Brain pericyte (primary cell): ENCODE results near the gene MIA2.
"Not testable (repeated sequence)": the region's sequence is repeated elsewhere in the genome, so short reads cannot be mapped to it uniquely, and the experiment has no call there.

Source experiments
- DNase-seq: peaks from one replicate; pipeline ENCODE4 v3.0.0-alpha.2; 2012; ENCODE audit warnings: low read depth, low spot score

The MIA2 gene

DNA sequence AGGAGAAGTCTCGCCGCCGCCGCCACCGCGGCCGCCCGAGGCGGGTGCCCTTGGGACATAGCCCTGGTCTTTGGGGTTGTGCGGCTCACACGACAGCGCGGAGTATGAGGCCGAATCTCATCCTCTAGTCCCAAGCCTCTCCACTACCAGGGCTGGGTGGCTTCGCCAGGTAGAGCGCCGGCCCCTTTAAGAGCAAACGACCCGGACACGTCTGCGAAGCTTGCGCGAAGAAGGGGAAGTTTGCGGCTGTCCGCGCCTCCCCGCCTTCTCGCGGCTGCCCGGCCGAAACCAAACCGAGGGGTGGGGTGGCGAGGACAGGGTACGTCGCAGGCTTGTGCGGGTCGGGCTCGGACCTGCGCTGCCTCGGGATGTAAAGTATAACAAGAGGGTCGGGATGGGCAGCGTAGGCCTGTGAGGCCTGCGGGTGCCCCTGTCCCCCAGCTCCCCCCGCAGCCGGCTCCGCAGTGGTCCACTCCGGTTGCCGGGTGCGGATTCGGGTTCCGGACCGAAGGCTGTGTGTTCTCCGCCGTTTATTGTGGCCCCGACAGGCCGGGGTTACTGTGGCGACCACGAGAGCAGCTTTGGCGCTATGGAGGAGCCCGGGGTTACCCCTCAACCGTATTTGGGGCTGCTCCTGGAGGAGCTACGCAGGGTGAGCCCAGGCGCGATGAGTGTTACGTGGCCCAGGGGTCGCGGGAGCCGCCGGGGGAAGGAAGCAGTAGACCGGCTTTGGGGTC is 33.3 kb downstream of the MIA2 start:
- DNase-seq: peak; percentile 63

DNA sequence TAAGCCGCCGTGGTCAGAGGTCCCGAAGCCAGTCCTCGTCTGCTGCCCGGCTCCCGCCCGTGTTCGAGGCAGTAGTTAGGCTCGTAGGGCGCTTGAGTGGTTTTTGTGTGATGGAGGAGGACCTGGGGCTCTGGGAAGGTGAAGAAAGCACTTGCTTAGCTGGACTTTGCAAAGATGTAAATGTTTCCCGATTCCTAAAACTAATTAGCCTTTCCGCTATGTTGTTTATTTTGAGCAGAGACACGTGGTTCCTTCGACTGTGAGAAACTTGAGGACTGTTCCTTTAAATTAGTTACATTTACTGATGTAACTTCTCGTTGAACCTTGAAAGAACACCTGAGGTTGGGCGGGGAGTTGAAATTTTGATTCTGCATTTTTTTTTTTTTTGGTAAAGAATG is 33.9 kb downstream of the MIA2 start:
- DNase-seq: no peak

DNA sequence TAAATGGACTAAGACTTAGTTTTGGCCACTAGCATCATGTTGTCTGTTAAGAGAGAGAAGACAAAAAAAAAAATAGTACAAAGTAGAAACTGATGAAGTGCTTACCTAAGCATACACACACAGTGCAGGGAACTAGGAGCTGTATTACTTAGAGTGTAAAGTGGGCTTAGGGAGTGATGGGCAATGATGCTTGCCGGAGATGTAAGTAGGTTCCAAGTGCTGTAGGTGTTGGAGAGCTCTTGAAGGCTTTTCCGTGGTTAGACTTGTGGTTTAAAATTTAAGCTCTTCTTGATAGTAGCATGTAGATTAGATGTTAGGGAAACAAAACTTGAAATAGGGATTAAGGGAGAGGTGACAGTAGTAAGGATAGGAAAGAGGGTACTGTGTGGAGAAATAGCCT is 34.7 kb downstream of the MIA2 start:
- no peak for DNase-seq

DNA sequence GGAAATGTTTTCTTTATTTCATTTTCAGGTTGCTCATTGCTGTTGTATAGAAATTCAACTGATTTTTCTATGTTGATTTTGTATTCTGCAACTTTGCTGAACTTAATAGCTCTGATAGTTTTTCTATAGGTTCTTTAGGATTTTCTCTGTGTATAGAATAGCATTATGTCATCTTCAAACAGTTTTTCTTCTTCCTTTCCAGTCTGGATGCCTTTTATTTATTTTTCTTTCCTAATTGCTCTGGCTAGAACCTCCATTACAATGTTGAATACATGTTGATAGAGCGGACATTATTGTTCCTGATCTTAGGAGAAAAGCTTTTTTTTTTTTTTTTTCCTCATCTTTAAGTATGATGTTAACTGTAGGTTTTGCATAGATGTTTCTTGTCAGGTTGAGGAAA is 39.2 kb downstream of the MIA2 start:
- DNase-seq: no peak

DNA sequence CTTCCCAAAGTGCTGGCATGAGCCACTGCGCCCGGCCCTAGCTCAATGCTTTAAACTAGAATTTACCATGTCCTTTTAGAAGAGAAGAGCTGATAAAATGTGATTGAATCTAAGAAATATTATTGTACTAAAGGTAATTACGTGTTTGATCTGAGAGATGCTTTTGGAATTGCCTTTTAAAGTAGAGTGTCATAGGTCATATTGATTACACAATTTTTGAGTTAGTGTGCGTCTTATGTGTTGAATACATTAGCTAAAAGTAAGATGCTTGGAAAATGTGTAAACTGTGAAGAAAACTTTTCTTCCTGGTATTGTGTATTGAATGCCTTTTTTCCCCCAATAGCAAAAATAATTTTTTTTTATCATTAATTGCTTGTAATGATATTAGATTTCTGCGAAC is 41.7 kb downstream of the MIA2 start:
- DNase-seq: no peak

DNA sequence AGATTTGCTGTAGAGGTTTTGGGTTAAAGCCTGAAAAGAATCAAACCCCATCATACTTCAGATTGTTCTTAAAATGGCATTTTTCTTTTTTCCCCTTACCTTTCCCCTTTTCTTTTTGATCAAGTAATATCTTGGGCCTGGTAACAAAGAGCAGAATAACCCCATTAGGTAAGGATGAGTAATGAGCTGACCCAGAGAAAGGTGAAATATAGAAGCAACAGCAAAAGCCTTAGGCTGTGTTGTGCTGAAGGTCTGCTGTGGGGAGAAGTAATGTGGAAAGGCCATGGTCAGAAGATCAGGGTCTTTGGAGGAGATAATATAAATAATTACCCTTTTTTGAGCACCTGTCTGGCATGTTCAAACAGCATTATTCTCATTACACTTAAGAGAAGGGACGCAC is 42.3 kb downstream of the MIA2 start:
- DNase-seq: no peak

DNA sequence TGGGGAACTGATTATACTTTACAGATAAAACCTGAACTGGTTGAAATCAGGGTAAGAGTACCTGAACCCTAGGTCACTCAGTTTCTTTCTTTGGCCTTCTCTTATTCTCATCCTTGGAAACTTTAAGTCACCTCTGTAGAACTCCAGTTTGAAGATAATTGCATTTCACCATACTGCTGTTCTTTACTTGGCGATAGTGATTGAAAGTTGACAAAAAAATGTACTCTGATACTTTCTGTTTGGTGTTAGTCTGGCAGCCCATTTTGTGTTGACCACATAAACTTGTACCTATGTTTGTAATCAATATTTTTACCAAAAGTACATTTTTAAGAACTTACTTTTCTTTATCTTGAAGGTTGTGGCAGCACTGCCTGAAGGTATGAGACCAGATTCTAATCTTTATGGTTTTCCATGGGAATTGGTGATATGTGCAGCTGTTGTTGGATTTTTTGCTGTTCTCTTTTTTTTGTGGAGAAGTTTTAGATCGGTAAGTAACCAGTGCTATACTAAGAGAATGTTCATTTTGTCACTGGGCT is 42.9 kb downstream of the MIA2 start:
- DNase-seq: no peak

DNA sequence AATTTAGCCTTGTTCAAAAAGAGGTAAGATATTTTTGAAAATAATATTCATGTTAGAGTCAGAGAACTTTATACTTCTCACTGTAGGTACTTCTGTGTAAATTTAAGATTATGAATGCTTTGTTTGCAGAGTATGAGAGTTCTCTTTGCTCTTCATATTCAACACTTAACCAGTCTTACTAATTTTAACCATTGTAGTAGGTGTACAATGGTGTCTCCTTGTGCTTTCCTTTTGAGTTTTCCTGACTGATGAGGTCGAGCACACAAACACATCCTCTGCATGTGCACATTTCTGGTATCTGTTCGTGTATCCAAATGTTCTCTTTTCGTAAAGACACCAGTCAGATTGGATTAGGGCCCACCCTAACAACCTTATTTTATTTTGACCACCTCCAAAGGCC is 45.8 kb downstream of the MIA2 start:
- no peak for DNase-seq

DNA sequence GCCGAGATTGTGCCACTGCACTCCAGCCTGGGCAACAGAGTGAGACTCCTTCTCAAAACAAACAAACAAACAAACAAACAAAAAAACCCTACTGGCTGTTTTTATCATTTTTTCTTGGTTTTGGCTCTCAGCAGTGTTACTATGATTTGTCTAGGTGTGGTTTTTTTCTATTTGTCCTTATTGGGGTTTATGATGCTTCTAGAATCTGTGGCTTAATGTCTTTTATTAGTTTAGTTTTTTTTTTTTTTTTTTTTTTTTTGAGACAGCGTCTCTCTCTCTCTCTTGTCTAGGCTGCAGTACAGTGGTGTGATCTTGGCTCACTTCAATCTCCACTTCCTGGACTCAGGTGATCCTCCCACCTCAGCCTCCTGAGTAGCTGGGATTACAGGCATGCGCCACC is 47.0 kb downstream of the MIA2 start:
- not testable (repeated sequence) for DNase-seq

DNA sequence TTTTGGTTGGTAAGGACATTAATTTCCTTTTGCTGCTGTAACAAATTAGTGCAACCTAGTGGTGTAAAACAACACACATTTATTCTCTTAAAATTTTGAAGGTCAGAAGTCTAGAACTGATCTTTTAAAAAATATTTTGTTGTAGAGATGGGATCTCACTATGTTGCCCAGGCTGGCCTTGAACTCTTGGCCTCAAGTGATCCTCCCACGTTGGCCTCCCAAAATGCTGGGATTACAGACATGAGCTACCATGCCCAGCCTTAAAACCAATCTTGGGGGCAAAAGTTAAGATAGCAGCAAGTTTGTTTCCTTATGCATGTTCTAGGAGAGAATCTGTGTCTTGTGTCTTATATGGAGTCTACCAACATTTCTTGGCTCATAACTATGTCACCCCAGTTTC is 55.8 kb downstream of the MIA2 start:
- no peak for DNase-seq

DNA sequence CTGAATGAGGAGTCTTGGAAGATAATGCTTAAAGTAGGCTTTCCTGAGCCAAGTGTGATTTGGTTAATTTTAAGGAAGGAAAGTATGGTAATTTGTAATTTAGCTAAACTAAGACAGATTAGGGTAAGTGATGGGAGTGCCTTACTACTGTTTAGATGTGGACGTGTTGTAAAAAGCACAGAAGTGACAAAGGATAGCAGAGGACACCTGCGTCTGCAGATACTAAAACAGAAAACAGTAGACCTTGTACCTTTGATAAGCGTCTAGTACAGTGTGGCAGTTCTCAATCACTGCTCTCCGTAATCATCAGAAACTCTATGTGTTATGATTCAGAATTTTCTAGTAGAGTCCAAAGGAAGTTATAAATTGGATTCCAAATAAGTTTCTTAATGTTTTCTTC is 58.0 kb downstream of the MIA2 start:
- no peak for DNase-seq

DNA sequence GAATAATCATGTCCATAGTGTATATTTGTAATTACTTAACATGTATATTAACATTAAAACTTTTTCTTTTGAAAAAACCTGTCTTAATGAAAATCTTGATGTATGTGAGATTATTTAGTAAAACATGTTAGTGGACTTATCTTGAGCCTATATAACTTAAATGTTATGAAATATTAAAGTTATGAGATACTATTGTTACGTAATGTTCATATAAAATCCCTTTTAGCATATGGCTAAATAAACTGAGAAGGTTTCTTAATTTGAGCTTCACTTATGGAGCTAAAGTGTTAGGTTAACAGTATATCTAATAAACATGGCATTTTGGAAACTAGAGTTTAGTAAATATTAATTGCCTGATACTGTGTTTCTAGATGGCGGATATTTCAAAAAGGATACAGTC is 59.9 kb downstream of the MIA2 start:
- DNase-seq: no peak

DNA sequence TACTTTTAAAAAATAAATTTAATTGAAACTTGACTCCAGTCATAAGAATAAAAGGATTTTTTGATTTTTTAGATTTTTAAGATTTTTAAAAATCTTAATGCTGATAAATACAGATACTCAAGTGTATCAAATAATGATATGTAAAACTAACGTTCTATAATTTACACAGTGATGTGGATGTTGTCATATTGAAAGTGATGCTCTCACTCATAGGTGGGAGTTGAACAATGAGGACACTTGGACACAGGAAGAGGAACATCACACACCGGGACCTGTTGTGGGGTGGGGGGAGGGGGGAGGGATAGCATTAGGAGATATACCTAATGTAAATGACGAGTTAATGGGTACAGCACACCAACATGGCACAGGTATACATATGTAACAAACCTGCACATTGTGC is 66.7 kb downstream of the MIA2 start:
- not testable (repeated sequence) for DNase-seq

DNA sequence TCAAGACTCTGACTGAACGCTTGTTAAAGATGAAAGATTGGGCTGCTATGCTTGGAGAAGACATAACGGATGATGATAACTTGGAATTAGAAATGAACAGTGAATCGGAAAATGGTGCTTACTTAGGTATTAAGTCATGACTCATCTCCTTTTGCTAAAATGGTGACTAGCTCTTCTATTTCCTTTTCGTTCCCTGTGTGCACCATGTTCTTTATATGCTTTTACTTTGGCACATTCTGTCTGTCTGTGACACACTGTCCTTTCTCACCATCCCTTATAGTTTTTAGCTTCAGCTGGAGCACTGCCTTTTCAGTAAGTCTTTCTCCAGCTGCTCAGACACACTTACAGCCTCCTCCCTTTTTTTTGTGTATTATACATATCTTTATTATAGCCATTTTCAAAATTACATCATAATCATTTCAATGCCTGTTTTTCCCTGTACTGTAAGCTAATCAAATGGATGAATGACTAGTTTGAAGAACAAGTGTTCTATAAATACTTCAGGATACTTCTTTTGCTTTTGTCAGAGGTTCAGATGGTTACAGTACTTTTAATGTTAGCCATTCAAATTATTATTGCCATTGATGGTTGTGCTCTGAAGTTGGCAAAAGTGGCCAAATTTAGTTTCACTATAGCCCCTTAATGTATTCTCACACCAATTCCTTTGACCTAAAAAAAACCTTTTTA is 68.6 kb downstream of the MIA2 start:
- DNase-seq: no peak

DNA sequence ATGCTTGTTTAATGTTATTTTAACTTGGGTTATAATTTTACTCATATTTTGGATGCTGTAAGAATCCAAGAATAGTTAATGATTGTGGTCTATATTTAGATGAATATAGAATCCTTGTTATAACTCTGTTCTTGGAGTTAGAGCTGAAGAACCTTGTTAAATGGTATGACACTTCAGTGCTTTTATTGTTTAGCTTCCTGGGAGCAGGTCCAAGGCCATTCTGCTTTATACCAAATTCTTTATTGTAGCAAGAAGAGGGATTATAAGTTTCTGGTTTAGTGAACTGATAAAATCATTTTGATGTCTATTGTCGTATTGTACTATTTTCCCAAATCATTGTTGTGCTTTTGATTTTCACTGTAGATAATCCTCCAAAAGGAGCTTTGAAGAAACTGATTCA is 69.4 kb downstream of the MIA2 start:
- no peak for DNase-seq

DNA sequence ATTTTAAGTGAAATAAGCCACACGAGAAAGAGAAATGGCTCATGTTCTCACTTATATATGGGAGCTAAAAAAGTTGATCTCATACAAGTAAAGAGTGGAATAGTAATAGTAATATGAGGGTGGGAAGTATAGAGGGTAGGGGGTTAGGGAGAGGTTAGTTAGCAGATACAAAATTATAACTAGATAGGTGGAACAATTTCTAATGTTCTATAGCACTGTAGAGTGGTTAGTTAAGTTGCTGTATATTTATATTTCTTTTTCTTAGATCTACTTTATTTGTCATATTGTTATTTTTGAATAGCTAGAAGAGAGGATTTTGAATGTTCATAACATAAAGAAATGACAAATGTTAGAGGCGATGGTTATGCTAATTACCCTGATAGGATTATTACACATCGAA is 74.1 kb downstream of the MIA2 start:
- no peak for DNase-seq

DNA sequence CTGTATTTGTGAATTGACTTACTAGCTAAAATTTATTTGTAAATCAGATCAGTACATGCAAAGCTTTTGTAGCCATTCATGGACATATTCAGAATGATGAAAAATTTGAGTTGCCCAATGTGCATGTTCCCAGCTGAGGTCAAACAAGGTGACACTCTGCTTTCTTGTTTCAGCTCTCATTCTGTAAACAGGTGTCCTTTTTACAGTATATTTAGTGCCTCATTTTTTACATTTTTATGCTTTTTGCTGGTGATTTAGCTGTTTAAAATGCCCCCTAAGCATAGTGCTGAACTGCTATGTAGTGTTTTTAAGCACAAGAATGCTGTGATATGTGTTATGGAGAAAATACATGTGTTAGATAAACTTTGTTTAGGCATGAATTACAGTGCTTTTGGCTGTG is 76.3 kb downstream of the MIA2 start:
- no peak for DNase-seq

DNA sequence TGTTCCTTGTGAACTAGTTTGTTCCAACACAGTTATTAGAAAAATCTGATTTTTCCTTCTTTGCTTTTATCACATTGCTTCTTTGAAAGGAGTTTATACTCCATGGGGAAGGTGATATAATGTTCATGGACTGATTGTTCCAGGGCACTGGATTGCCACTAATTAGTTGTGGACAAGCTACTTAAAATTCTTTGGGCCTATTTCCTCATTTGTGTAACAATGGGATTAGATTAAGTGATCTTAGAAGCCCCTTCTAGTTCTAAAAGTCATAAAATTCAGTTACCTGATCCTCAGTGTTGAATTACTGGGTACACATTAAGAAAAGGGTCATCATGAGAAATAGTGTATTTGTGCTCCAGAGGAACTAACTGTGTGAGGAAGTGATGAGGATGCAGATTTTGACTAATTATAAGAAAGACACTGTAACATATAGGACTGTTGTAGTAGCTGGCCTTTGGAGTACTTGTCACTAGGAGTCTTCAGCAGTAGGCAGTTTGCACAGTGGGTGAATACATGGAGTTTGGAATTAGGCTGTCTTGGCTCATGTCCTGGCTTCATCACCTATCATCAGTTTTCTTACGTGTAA is 82.2 kb downstream of the MIA2 start:
- DNase-seq: no peak

DNA sequence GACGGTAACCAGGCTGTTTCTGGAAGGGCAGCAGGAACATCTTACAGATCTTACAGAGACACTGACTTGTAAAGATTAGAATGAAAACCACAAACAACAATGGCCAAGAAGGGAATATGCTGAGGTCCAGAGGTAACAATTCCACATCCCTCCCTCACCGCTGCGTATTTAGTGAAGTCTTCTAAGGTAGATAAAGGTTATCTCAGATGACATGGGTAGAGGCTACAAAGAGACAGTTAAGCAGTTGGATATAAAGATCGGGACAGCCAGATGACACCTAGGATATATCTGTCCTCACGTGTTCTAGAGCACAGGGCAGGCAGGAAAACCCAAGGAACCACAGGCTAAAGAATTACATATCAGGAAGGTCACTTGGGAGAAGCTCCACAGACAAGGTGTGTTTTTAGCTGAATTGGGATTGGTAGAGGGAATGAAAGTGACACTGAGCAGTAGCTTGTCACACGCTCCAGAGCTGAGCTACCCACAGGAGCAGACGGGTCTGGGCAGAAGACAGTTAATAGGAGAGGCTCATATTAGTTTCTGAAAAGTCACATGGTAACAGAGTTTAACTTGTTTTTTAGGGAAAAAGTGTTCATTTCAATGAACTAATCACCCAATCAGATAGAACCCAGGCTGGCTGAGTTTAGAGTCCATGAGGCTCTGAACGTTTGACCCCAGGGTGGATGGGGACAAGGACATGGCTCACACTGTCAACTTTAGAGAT is 83.3 kb downstream of the MIA2 start:
- DNase-seq: no peak

DNA sequence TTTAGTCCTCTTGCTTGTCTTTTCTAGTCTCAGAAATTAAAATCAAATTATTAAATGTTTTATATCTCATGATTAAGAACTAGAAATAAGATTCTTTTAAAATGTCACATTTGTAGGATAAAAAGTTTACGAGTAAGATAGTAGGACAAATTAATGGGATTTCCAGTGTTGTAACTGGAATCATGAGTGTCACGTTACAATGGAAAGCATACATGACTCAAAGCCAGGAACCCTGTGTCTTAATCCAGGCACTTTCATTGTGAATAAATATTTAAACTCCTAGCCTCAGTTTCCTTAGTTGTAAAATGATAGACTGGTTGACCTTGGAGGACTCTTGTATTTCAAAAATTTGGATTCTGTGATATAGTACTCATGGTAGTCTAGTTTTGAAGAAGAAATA is 84.9 kb downstream of the MIA2 start:
- no peak for DNase-seq

DNA sequence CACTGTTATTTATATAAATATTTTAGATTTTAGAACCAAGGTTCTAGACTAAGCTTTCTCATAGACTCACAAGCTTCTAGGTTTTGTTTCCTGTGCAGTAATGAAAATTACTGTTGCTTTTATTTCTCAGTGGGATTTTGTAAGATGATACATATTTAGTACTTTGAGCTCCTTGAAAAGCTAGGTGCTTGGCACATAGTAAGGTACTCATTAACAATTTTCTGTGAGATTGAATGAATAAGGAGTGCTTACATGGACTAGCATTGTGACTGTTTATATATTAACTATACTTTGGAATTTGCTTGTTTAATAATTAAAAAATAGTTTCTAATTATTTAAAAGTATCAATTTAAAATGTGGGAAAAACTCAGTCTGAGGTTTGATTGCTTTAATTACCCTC is 85.7 kb downstream of the MIA2 start:
- DNase-seq: no peak

DNA sequence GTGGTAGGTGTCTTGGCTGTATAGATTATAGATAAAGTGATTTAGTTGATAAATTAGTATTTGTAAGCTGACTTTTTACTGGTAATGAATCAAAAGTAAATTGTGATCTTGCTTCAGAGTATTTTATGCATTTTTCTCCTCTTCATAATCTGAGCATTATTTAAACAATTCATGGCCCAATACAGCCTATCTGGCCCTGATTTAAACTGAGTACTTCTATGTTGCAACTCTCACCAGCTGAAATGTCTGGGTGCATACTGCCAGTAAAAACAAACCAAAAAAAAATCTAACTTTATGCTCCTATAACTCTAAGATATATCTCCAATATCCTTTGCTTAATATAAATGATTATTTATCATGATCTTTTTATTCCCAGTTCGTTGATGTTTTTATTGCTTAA is 86.6 kb downstream of the MIA2 start:
- no peak for DNase-seq
